ENCODE results near the gene RENBP. TPM values are rescaled to one million over a fixed set of nuclear protein-coding genes. Genes with fewer than 3 reads are reported as not detected.

RENBP gene
- total and polyA plus RNA-seq, 7 donors = 0.97 to 4.4 (median 2.9) TPM

GRCh38 chrX:153920546-153920945, 23.9 kb downstream of the RENBP start:
- no peak overlapping the region for H3K4me3 ChIP-seq

DNA sequence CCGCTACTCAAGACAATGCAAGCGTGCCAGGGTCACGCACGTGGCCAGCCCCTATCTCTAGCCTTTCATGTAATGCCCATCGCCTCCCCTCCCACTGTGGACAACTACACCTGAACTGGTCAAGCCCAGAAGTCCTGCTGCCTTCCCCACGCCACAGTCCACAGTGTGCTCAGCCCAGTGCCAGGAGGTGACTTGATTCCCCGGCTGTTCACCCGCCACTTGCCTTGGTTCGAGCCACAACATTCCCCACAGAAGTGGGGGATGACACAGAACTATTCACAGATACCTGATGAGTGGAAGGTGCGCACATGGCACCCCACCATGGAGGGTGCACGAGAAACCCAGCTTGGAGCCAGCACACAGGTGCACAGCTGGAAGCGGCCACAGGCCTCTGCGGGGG, 25.2 kb downstream of the RENBP start:
- no peak overlapping the region for H3K4me3 ChIP-seq
- no peak for DNase-seq
- H3K36me3 ChIP-seq (ENCODE audit: insufficient read depth in 1 of 2, low read depth in 1 of 2) = no peaks in the 10 kb centered on the region
- peaks cover 15% of the 10 kb centered on the region for H3K4me1 ChIP-seq
- intact Hi-C loops (cut with DNase I) = no loop called here
- H3K9me3 ChIP-seq = no peaks in the 10 kb centered on the region
- TF ChIP-seq, protein P1, sequence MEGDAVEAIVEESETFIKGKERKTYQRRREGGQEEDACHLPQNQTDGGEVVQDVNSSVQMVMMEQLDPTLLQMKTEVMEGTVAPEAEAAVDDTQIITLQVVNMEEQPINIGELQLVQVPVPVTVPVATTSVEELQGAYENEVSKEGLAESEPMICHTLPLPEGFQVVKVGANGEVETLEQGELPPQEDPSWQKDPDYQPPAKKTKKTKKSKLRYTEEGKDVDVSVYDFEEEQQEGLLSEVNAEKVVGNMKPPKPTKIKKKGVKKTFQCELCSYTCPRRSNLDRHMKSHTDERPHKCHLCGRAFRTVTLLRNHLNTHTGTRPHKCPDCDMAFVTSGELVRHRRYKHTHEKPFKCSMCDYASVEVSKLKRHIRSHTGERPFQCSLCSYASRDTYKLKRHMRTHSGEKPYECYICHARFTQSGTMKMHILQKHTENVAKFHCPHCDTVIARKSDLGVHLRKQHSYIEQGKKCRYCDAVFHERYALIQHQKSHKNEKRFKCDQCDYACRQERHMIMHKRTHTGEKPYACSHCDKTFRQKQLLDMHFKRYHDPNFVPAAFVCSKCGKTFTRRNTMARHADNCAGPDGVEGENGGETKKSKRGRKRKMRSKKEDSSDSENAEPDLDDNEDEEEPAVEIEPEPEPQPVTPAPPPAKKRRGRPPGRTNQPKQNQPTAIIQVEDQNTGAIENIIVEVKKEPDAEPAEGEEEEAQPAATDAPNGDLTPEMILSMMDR (IDR thresholded peaks at IDR 0.05) = no peak
- H3K27ac ChIP-seq = no peak overlapping the region
- H3K27me3 ChIP-seq (ENCODE audit: insufficient read depth in 3 of 3, low read length in 2 of 3) = peaks cover 0 to 7% (median 0%) of the 10 kb centered on the region in 3 donors
- ATAC-seq = no peak
- WGBS, 3 donors = 90 to 95% (median 94%) methylated on average over 13 of the region's 13 CpGs

More at GRCh38 chrX:153920546-153920945, 23.9 kb downstream of the RENBP start:
- WGBS, 3 donors = 86 to 97% (median 93%) methylated on average over 12 to 14 of the region's 14 CpGs
- peaks cover 15% of the 10 kb centered on the region for H3K4me1 ChIP-seq
- H3K27me3 ChIP-seq (ENCODE audit: insufficient read depth in 3 of 3, low read length in 2 of 3) = peaks cover 0 to 7% (median 0%) of the 10 kb centered on the region in 3 donors
- H3K27ac ChIP-seq = no peak overlapping the region
- intact Hi-C loops (cut with DNase I) = no loop called here
- H3K9me3 ChIP-seq = no peaks in the 10 kb centered on the region
- TF ChIP-seq, protein P1 (IDR thresholded peaks at IDR 0.05) = no peak
- DNase-seq = no peak
- no peak for ATAC-seq
- no peaks in the 10 kb centered on the region for H3K36me3 ChIP-seq (ENCODE audit: insufficient read depth in 1 of 2, low read depth in 1 of 2)

DNA sequence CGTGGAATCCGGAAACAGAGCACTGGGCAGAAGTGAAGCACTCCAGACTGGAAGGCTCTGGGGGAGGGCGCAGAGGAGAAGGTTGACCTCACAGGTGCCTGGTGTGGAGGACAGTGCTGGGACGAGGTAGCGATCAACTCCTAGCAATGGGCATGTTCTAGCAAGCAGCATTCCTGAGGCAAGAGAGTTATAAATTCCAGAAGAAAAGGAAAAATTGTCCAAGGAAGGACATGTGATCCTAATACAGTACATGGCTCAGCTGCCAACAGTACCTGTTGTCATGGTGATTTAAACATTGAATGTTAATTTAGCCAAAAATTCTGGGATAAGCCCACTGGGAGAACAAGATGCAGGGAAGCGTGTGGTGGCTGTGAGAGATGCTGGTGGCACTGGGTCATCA, 26.6 kb downstream of the RENBP start:
- intact Hi-C loops (cut with DNase I) = no loop called here
- no peaks in the 10 kb centered on the region for H3K36me3 ChIP-seq (ENCODE audit: insufficient read depth in 1 of 2, low read depth in 1 of 2)
- WGBS, 3 donors = 84 to 91% (median 90%) methylated on average over 6 of the region's 6 CpGs

DNA sequence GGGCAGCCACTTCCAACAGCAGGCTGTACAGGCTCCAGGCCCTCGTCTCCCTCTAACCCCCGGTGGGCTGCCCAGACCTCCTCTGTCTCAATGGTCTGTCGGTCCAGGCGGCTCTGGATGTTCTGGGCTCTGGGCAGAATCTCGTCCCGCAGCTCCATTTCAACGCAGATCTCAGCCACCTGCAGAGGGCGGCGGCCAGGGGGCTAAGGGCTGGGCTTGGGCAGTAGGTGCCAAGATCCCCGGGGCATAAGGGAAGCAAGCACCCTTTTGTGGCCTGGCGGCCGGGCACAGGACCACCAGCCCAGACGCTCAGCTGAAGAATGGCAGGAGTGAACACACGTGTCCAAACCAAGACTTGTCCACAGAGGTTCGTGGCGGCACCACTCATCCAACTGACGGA, 30.7 kb downstream of the RENBP start:
- TF ChIP-seq, protein P1 (IDR thresholded peaks at IDR 0.05) = no peak
- no peak overlapping the region for H3K4me3 ChIP-seq
- intact Hi-C loops (cut with DNase I) = no loop called here
- DNase-seq = no peak
- no peak for ATAC-seq
- H3K4me1 ChIP-seq = no peaks in the 10 kb centered on the region
- H3K9me3 ChIP-seq = no peaks in the 10 kb centered on the region
- peaks cover 0 to 23% (median 1%) of the 10 kb centered on the region in 3 donors for H3K27me3 ChIP-seq (ENCODE audit: insufficient read depth in 3 of 3, low read length in 2 of 3)
- H3K27ac ChIP-seq = no peak overlapping the region
- no peaks in the 10 kb centered on the region for H3K36me3 ChIP-seq (ENCODE audit: insufficient read depth in 1 of 2, low read depth in 1 of 2)
- 92 to 94% (median 93%) methylated on average over 11 to 17 of the region's 17 CpGs for WGBS, 3 donors

More for the DNA sequence above, 26.6 kb downstream of the RENBP start:
- DNase-seq = no peak
- Histone ChIP-seq H3K9me3 (no peaks in the 10 kb centered on the region), H3K4me3 (no peak overlapping the region), H3K4me1 (peaks cover 7% of the 10 kb centered on the region), H3K27ac (no peak overlapping the region), H3K27me3 (ENCODE audit: insufficient read depth in 3 of 3, low read length in 2 of 3) (peaks cover 0 to 7% (median 0%) of the 10 kb centered on the region in 3 donors)
- no peak for ATAC-seq
- TF ChIP-seq, protein P1 (IDR thresholded peaks at IDR 0.05) = no peak

GRCh38 chrX:153913211-153913610, 31.2 kb downstream of the RENBP start:
- Histone ChIP-seq H3K4me1 (no peaks in the 10 kb centered on the region), H3K27ac (no peak overlapping the region), H3K36me3 (ENCODE audit: insufficient read depth in 1 of 2, low read depth in 1 of 2) (no peaks in the 10 kb centered on the region), H3K27me3 (ENCODE audit: insufficient read depth in 3 of 3, low read length in 2 of 3) (peaks cover 0 to 23% (median 1%) of the 10 kb centered on the region in 3 donors), H3K4me3 (no peak overlapping the region), H3K9me3 (no peaks in the 10 kb centered on the region)
- TF ChIP-seq, protein P1 (IDR thresholded peaks at IDR 0.05) = no peak
- intact Hi-C loops (cut with DNase I) = no loop called here
- no peak for DNase-seq
- no peak for ATAC-seq
- 66 to 75% (median 74%) methylated on average over 13 to 17 of the region's 17 CpGs for WGBS, 3 donors

Measured in psoas muscle (tissue), 8 donors.